Neural cell (in vitro differentiated cells): ENCODE results near the gene EHD4. TPM values are rescaled to one million over a fixed set of nuclear protein-coding genes. Genes with fewer than 3 reads are reported as not detected.

ENCODE experiments used
- H2AFZ ChIP-seq: fragments of 200-600, 300-800 bp; sonication (generic), shearing (Covaris generic); 2 replicates; pipeline ENCODE4 v1.6.0; 2014; ENCODE audit warnings: low read depth, mild to moderate bottlenecking, antibody characterized with exemption, low read length, moderate library complexity
- H3F3A ChIP-seq: fragments of 200-600 bp; shearing (Covaris generic); 2 replicates; pipeline ENCODE4 v1.6.1; 2016; ENCODE audit warnings: mild to moderate bottlenecking, moderate library complexity, mixed read lengths, antibody characterized with exemption, low read length; ENCODE audit not compliant: insufficient read depth, poor library complexity, severe bottlenecking
- H3K27ac ChIP-seq: fragments of 200-600, 300-800 bp; sonication (generic), shearing (Covaris generic); 2 replicates; pipeline ENCODE4 v1.5.1; 2014; ENCODE audit warnings: mild to moderate bottlenecking, low read length, moderate library complexity
- H3K27me3 ChIP-seq: fragments of 300-800, 200-600 bp; sonication (generic), shearing (Covaris generic); 2 replicates; pipeline ENCODE4 v1.6.0; 2014; ENCODE audit warnings: mild to moderate bottlenecking, low read depth, low read length, moderate library complexity; ENCODE audit not compliant: insufficient read depth
- H3K36me3 ChIP-seq: fragments of 300-800, 200-600 bp; sonication (generic), shearing (Covaris generic); 2 replicates; pipeline ENCODE4 v1.5.1; 2014; ENCODE audit warnings: mild to moderate bottlenecking, antibody characterized with exemption, low read length, moderate library complexity; ENCODE audit not compliant: insufficient read depth
- H3K4me2 ChIP-seq: fragments of 300-800, 200-600 bp; sonication (generic), shearing (Covaris generic); 2 replicates; pipeline ENCODE4 v1.6.0; 2014; ENCODE audit warnings: mild to moderate bottlenecking, low read length
- H3K4me3 ChIP-seq: fragments of 300-800, 200-600 bp; sonication (generic), shearing (Covaris generic); 2 replicates; pipeline ENCODE4 v1.5.1; 2014; ENCODE audit warnings: mild to moderate bottlenecking, low read length, moderate library complexity
- H3K79me2 ChIP-seq: fragments of 200-600 bp; shearing (Covaris generic); replicated peaks from 2 replicates; pipeline ENCODE4 v1.6.0; 2014; ENCODE audit warnings: mild to moderate bottlenecking, low read length, moderate library complexity; ENCODE audit not compliant: insufficient read depth
- H3K9ac ChIP-seq: fragments of 300-800, 200-600 bp; sonication (generic), shearing (Covaris generic); 2 replicates; pipeline ENCODE4 v1.6.1; 2016; ENCODE audit warnings: mild to moderate bottlenecking, low read length, mixed read lengths
- H3K9me2 ChIP-seq: fragments of 200-600 bp; shearing (Covaris generic); 2 replicates; pipeline ENCODE4 v1.6.1; 2016; ENCODE audit warnings: mild to moderate bottlenecking, low read length, mixed read lengths; ENCODE audit not compliant: insufficient read depth
- H3K9me3 ChIP-seq: fragments of 200-600, 300-800 bp; sonication (generic), shearing (Covaris generic); 2 replicates; pipeline ENCODE4 v1.6.1; 2016; ENCODE audit warnings: mild to moderate bottlenecking, mixed run types, low read length, moderate library complexity, mixed read lengths
- H4K20me1 ChIP-seq: fragments of 200-600 bp; shearing (Covaris generic); 2 replicates; pipeline ENCODE4 v1.6.1; 2016; ENCODE audit warnings: mild to moderate bottlenecking, mixed run types; ENCODE audit not compliant: insufficient read depth
- EP300 ChIP-seq: fragments of 450-650 bp; conservative IDR thresholded peaks from 2 replicates; pipeline ENCODE4 v1.6.1; 2014; ENCODE audit warnings: antibody characterized with exemption, mild to moderate bottlenecking, moderate library complexity; ENCODE audit not compliant: poor library complexity, severe bottlenecking
- EZH2 ChIP-seq: fragments of 200-600, 300-800 bp; shearing (Covaris generic), sonication (generic); IDR thresholded peaks from 2 replicates; pipeline ENCODE4 v1.6.1; 2014; ENCODE audit warnings: antibody characterized with exemption, low read length, borderline replicate concordance, mild to moderate bottlenecking; ENCODE audit not compliant: insufficient read depth, poor library complexity, severe bottlenecking
- MXI1 ChIP-seq: fragments of 450-650 bp; conservative IDR thresholded peaks from 2 replicates; pipeline ENCODE4 v1.6.1; 2014; ENCODE audit warnings: antibody characterized with exemption, mild to moderate bottlenecking; ENCODE audit not compliant: poor library complexity, severe bottlenecking
- POLR2AphosphoS5 ChIP-seq: IDR thresholded peaks from 2 replicates; pipeline ENCODE4 v1.6.1; 2012
- RAD21 ChIP-seq: fragments of 450-650 bp; conservative IDR thresholded peaks from 2 replicates; pipeline ENCODE4 v1.6.1; 2014; ENCODE audit warnings: antibody characterized with exemption, mild to moderate bottlenecking, moderate library complexity
- SMC3 ChIP-seq: fragments of 450-650 bp; conservative IDR thresholded peaks from 2 replicates; pipeline ENCODE4 v1.6.1; 2014; ENCODE audit warnings: antibody characterized with exemption, mild to moderate bottlenecking, moderate library complexity; ENCODE audit not compliant: poor library complexity
- TAF1 ChIP-seq: IDR thresholded peaks from 2 replicates; pipeline ENCODE4 v1.6.1; 2012; ENCODE audit warnings: low read depth
- polyA plus RNA-seq: library from polyadenylated mRNA; depleted of rRNA; stranded (reverse); fragments of >200 nt; gene quantifications from 2 replicates; pipeline ENCODE4 v1.2.3, GENCODE V29; 2014
- TF ChIP-seq, protein P1 (sequence below): IDR thresholded peaks from 2 replicates; pipeline ENCODE4 v1.6.1; 2012; ENCODE audit warnings: borderline replicate concordance
- TF ChIP-seq, protein P2 (sequence below): fragments of 450-650 bp; IDR thresholded peaks from 2 replicates; pipeline ENCODE4 v1.5.1; 2014; ENCODE audit warnings: antibody characterized with exemption, mild to moderate bottlenecking, moderate library complexity; ENCODE audit not compliant: poor library complexity, severe bottlenecking

The EHD4 gene
- polyA plus RNA-seq, 1 donor from 2014 or later: 0.09 TPM

- H4K20me1 ChIP-seq: no peaks in the 10 kb centered on the region
- no peaks in the 10 kb centered on the region for H3K79me2 ChIP-seq
These were observed 52.3 kb downstream of the EHD4 start for GRCh38 chr15:41919954-41920538.

GRCh38 chr15:41919201-41919820, 53.0 kb downstream of the EHD4 start:
- no peak overlapping the region for H3K4me2 ChIP-seq

More at GRCh38 chr15:41919954-41920538, 52.3 kb downstream of the EHD4 start:
- Histone ChIP-seq H3K36me3 (no peaks in the 10 kb centered on the region), H3K27me3 (no peaks in the 10 kb centered on the region), H3K9ac (no peak overlapping the region), H3K4me3 (no peak overlapping the region), H3K4me2 (no peak overlapping the region), H3K27ac (no peak overlapping the region), H3F3A (no peaks in the 10 kb centered on the region), H3K9me3 (no peaks in the 10 kb centered on the region), H2AFZ (no peak overlapping the region), H3K9me2 (no peaks in the 10 kb centered on the region)
- no peak for TF ChIP-seq POLR2AphosphoS5
- TF ChIP-seq RAD21: no peak
- TF ChIP-seq TAF1: no peak
- TF ChIP-seq, protein P1, sequence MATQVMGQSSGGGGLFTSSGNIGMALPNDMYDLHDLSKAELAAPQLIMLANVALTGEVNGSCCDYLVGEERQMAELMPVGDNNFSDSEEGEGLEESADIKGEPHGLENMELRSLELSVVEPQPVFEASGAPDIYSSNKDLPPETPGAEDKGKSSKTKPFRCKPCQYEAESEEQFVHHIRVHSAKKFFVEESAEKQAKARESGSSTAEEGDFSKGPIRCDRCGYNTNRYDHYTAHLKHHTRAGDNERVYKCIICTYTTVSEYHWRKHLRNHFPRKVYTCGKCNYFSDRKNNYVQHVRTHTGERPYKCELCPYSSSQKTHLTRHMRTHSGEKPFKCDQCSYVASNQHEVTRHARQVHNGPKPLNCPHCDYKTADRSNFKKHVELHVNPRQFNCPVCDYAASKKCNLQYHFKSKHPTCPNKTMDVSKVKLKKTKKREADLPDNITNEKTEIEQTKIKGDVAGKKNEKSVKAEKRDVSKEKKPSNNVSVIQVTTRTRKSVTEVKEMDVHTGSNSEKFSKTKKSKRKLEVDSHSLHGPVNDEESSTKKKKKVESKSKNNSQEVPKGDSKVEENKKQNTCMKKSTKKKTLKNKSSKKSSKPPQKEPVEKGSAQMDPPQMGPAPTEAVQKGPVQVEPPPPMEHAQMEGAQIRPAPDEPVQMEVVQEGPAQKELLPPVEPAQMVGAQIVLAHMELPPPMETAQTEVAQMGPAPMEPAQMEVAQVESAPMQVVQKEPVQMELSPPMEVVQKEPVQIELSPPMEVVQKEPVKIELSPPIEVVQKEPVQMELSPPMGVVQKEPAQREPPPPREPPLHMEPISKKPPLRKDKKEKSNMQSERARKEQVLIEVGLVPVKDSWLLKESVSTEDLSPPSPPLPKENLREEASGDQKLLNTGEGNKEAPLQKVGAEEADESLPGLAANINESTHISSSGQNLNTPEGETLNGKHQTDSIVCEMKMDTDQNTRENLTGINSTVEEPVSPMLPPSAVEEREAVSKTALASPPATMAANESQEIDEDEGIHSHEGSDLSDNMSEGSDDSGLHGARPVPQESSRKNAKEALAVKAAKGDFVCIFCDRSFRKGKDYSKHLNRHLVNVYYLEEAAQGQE: no peak

More at GRCh38 chr15:41919201-41919820, 53.0 kb downstream of the EHD4 start:
- H3K9ac ChIP-seq: no peak overlapping the region
- no peaks in the 10 kb centered on the region for H3K36me3 ChIP-seq
- no peaks in the 10 kb centered on the region for H3K27me3 ChIP-seq
- no peaks in the 10 kb centered on the region for H3F3A ChIP-seq
- H3K79me2 ChIP-seq: no peaks in the 10 kb centered on the region
- no peak overlapping the region for H2AFZ ChIP-seq
- TF ChIP-seq MXI1: no peak
- TF ChIP-seq, protein P1: no peak
- no peak for TF ChIP-seq EZH2
- TF ChIP-seq EP300: no peak
- no peak for TF ChIP-seq SMC3
- TF ChIP-seq TAF1: no peak
- TF ChIP-seq, protein P2, sequence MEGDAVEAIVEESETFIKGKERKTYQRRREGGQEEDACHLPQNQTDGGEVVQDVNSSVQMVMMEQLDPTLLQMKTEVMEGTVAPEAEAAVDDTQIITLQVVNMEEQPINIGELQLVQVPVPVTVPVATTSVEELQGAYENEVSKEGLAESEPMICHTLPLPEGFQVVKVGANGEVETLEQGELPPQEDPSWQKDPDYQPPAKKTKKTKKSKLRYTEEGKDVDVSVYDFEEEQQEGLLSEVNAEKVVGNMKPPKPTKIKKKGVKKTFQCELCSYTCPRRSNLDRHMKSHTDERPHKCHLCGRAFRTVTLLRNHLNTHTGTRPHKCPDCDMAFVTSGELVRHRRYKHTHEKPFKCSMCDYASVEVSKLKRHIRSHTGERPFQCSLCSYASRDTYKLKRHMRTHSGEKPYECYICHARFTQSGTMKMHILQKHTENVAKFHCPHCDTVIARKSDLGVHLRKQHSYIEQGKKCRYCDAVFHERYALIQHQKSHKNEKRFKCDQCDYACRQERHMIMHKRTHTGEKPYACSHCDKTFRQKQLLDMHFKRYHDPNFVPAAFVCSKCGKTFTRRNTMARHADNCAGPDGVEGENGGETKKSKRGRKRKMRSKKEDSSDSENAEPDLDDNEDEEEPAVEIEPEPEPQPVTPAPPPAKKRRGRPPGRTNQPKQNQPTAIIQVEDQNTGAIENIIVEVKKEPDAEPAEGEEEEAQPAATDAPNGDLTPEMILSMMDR: no peak
- TF ChIP-seq POLR2AphosphoS5: no peak
- no peak overlapping the region for H3K4me3 ChIP-seq
- no peaks in the 10 kb centered on the region for H3K9me3 ChIP-seq
- H4K20me1 ChIP-seq: no peaks in the 10 kb centered on the region
- no peaks in the 10 kb centered on the region for H3K9me2 ChIP-seq
- no peak overlapping the region for H3K27ac ChIP-seq
